HTR-8/SVneo (cell line): ENCODE results near the gene SLC35B2.

ENCODE experiments used
- DNase-seq: peaks from one replicate; pipeline ENCODE4 v3.0.0; 2011; ENCODE audit warnings: low spot score, mixed read lengths; ENCODE audit not compliant: insufficient read length
- FAIRE-seq: peaks from 2 replicates; lab custom pipeline; 2011; peaks lifted over from hg19 to GRCh38; lab: Jason Lieb, UNC

The SLC35B2 gene

DNA sequence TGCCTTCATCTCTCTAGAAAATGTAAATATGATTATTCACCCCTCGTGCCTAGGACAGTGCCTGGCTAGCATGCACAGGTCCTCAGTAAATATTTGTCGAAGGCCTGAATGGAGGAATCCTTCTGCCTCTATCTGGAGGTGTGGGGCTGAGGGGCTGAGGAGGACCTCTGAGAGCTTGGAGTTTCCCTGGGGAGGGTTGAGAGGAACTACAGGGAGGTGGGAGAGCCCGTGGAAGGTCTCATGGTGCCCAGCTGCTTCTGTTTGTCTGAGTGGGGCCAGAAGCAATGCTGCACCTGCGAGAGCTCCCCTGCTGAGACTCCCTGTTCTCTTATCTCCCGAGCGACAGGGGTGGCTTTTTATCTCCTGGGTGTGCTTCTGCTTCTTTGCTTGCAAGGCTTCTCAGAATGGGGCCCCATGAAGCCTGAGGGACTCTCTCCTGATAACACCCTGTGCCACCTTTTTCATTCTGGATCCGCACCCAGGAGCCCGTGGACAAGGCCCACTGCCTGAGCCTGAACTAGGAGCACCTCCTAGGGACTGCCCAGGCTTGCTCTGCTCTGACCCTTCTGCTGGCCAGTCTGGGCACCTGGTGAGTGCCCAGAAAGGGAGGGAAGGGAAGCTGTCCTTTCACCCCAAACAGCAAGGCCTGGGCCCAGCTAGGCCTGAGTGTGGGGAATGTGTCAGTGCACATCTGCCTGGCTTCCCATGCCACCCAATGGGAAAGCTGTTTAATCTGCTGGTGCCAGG, 31.6 kb downstream of the SLC35B2 start:
- DNase-seq (no peak), FAIRE-seq (no peak)

DNA sequence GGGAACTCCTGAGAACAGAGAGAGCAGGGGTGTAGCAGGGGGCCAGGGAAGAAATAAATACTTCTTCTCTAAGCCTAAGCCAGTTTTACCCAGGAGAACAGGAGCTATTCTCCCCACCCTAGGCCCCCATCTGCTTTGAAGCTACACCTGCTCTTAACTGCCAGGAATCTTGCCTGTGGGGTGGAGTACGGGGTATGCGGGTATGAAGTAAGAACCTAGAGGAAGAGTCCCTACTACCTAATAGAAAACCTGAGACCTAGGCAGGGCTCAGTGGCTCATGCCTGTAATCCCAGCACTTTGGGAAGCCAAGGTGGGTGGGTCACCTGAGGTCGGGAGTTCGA, 32.4 kb downstream of the SLC35B2 start:
- DNase-seq: no peak
- no peak for FAIRE-seq

DNA sequence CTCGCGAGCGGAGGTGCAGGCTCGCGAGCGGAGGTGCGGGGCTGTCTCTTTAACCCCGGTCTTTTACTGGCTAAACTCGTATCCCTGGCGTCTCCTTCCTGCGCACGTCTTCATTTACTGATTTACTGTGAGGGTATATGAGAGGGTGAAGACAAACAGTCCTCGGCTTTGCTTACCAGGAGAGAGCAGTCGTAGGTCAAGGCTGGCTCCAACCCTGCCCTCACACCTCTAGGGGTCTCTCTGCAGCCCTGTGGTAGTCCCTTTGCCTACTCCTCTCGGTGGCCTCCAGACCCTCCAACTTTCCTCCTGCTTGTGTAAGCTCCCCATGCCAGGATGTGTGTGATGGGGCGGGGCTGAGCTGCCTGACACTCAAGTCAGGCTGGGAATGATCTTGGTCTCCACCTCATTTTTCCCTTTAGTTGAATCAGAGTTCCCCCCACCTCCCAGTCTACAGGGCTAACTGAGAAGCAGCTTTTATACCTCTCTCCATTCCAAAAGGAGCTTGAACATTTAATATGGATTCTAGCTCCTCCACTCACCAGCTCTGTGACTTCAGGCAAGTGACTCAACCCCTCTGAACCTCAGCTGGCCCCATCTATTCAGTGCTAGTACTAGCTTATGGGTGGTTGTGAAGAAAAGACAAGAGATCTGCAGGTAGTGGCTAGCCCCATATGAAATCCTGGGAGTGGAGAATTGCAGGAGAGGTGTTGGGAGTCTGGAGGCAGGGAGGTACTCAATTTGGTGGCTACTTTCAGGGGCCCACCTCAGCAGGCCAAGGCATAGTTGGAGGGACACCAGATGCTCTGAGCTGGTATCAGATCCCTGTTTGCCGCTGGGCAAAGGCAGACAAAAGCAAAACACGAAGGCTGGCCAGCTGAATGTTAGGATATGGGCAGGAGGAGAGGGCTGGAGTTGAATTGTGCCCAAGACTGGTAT, 33.0 kb downstream of the SLC35B2 start:
- DNase-seq: peak; percentile 45

DNA sequence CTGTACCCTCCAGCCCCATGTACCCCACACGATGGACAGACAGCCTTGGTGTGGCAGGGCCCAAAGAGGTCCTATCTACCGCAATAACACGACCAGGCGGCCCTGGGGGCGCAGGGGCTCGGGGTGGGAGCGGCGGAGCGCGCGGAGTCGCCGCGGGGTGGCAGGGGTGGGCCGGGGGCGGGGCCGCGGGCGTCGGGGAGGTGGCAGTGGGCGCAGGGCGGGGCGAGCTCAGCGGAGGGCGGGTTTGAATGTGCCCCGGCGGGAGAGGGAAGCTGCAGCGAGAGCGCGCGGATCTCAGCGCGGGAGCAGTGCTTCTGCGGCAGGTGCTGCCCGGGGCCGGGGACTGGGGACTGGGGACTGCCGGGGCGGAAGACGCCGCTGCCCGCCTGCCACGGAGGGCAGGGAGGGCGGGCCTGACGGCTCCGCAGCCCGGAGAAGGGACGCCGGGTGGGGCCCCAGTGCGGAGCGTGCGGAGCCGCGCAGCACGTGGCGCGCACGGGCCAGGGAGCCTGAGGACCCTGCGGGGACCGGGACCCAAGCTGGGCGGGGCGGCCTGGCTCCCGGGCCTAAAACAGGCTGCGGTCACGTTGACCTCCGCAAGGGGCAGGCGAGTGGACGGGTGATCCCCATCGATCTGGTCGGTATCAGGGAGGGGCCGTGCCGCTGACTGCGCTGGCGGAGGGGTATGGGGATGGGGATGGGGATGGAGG, 33.9 kb downstream of the SLC35B2 start, which contains the start of gene SLC29A1:
SLC29A1 (plus strand) TSS at position 277 of the 710 bp plus-strand sequence. CDS start 3,719 bp downstream, outside the sequence.
- FAIRE-seq: no peak
- DNase-seq: peak; percentile 87

More for the DNA sequence above, 33.0 kb downstream of the SLC35B2 start:
- FAIRE-seq: no peak

DNA sequence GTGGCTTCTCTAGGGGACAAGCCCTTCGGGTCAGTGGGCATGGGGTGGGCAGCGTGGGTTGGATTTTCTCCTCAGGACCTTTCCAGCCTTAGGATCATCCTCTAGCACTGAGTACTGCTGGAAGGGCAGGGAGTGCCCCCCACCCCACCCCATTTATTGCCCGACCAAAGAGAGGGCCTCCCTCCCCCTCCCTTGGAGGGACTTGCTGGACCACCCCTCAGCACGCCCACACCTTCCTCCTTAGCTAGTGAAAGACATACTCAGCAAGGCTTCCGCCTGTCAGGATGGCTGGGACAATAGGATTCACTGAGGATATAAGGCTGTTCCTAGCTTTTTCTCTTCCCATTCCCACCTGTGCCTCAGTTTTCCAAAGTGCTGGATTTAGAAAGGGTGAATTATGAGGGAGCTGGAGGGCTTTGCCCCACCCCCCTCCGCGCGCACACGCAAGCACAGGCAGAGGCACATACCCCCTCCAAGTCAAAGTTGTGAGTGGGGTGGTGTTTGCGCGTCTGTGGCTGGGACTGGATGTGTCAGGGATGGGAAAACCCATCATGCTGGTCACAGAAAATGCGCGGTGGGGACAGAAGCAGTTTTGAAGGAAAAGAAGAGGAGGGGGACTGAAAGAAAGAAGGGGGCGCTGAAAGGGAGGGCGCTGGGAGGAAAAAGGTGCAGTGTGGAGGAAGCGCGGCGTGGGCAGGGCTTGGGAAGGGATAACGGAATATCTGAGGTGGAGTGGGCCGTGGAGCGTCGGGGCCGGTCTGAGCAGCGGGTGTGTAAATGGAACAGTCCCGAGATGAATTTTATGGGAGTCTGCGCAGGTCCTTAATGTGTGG, 34.6 kb downstream of the SLC35B2 start:
- FAIRE-seq: no peak

DNA sequence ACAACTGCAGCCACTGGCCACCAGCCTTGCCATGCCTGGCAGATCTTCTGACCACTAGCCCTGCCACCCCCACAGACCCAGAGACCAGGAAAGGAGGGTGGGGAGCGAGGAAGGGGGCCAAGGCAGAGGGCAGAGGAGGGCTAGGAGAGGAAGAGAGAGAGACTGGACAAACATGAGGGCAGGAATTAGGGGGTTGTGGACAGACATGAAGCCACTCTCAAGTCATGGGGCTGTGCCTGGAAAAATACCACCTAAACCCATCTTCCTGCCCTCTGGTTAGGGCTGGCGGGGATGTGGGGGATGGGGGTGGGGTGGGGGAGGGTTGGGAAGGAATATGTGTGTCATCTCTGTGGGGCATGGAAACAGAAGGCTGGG, 35.4 kb downstream of the SLC35B2 start:
- FAIRE-seq (no peak), DNase-seq (no peak)

More for the DNA sequence above, 34.6 kb downstream of the SLC35B2 start:
- DNase-seq: no peak

DNA sequence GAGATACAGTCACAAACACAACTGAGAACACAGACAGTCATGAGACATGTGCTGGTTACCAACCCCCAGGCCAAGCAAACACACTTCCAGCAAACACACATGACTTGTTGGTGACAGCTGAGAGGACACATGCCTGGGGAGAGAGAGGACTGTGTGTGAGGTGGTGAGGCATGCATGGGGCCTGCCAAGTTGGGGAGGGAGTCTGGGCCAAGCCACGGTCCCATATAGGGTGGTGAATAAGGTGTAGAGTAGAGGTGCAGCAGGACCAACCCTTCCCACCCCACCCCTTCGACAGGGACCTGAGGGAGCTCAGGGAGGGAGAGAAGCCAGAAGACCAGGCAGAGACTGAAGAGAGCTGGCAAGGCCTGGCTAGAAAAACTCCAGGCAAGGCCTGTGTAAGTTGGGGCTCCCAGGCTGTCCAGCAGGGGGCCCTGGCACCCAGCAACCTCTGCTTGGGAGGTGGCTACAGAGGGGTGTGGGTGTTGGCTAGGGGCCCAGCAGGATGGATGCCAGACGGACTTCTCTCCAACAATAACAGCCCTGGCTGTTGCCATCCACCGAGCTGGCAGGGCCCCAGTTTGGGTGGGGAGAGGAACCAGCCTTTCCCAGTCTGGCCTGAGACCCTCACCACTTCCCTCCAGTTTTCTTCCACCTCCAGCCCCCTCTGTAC, 35.9 kb downstream of the SLC35B2 start:
- FAIRE-seq (no peak), DNase-seq (peak; percentile 87)

DNA sequence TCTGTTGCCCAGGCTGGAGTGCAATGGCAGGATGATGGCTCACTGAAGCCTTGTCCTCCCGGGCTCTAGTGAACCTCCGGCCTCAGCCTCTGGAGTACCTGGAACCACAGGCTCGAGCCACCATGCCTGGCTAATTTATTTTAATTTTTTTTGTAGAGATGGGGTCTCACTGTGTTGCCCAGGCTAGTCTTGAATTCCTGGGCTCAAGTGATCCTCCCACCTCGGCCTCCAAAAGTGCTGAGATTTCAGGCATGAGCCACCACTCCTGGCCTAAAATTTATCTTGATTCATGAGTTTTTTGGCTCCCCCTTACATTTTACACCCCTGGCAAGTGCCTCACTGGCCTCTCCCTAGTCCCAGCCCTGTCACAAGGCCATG, 36.4 kb downstream of the SLC35B2 start:
- no peak for FAIRE-seq
- no peak for DNase-seq

DNA sequence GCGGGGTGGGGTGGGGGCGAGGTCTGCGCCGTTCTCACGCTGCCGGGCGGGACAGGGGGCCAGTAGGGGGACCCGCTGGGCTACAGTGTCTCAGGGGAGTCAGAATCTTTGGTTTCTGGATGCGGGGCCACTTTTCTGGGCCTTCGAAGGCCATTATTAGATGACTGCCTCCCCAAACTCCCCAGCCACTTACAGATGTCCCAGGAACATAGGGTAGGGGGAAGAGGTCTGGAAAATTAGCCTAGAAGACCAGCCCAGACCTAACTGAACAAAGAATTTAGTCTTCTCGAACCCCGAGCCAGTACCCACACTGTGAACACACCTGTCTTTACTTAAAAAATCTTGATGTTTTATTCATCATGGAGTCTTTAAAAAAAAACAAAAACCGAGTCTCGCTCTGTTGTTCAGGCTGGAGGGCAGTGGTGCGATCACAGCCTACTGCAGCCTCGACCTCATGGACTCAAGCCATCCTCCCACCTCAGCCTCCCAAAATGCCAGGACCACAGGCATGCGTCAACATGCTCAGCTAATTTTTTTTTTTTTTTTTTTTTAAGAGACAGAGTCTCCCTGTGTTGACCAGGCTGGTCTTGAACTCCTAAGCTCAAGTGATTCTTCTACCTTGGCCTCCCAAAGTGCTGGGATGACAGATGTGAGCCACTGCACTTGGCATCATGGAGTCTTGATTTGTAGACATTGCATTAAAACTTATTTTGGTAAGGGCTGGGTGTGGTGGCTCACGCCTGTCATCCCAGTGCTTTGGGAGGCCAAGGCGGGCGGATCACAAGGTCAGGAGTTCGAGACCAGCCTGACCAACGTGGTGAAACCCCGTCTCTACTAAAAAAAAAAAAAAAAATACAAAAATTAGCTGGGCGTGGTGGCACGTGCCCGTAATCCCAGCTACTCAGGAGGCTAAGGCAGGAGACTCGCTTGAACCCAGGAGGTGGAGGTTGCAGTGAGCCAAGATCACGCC, 37.2 kb downstream of the SLC35B2 start:
- FAIRE-seq (no peak), DNase-seq (no peak)

DNA sequence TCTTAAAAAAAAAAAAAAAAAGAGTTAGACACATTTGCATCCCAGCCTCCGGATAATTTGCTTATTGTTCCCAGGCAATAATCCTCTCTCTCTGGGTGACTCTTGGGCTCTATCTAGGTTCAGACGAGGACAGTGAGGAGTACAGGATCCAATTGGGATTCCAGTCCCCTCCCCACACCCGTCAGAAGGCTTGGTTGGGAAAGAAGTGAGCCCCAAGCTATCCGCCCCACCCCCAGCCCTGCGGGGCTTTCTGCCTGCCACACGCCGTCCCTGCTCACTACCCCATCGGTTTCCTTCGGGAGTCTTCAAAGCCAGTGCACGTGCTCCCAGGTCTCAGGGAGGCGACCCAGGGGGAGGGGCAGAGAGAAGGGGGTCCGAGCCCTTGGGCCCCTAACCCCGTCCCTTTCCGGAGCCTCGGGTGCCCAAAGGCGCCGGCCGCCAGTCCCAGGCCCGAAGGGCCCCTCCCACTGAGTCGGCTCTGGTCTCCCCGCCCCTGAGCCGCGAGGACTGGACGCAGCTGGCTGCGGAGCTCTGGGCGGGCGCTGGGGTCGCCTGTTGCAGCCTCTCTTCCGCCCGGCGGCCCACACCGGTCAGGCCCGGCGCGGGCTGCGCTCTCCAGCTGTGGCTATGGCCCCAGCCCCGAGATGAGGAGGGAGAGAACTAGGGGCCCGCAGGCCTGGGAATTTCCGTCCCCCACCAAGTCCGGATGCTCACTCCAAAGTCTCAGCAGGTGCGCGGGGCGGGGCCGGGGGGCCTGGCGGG, 38.1 kb downstream of the SLC35B2 start:
- DNase-seq (peak; percentile 51), FAIRE-seq (no peak)

DNA sequence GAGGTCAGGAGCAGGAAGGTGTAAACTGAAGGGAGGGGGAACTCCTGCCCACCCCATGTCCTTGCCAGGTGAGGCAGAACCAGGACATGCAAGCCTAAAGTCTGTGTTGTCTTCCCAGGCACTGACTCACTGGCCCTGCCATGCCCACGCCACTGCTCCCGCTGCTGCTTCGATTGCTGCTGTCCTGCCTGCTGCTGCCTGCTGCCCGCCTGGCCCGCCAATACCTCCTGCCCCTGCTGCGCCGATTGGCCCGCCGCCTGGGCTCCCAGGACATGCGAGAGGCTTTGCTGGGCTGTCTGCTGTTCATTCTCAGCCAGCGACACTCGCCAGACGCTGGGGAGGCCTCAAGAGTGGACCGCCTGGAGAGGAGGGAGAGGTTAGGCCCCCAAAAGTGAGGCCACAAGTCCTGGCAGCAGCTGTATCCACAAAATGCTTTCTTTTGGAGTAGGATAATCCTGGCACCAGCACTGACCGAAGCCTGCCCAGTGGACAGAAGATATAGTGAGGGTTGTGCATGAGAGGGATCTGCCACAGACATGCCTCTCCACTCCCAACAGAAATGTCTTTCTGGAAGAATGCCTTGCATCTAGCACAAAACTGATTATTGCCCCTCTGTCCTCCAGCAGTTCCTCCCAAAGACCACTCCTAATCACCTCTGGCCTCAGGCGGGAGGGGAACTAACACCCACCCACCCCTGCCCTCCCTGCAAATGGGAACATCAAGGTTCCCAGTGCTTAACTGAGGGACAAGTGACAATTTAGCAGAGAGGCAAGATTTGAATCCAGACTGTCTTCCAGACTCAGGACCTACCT, 39.8 kb downstream of the SLC35B2 start:
- no peak for FAIRE-seq

DNA sequence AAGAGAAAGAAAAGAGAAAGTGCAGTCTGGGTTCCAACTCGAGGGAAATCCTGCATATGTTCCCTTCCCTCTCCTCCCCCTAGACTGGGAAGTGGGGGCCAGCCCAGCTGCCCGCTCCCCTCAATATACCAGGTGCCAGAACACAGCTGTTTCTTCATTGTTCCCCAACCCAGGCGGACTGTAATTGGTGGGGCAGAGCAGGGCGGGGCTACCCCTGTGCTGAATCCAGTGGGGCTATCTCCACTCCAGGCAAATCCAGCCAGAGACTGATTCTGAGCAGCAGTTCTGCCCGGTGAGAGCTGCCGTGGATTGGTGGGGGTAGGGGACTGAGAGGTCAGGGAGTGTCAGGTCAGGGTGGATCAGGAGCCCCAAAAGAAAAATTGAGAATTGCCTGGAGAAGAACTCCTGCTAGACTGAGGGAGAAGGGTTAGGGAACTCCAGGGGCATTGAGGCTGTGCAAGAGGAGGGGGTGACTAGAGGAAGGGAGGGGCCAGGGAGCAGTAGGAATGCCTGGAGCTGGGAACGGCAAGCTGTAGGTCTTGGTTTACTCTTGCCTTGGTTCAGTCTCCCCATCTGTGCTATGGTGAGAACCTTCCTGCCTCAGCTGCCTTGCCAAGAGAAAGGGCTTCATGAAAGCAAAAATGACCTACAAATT, 40.5 kb downstream of the SLC35B2 start, which contains the start of gene MYMX:
MYMX (plus strand) TSS at position 250 of the 655 bp plus-strand sequence. CDS start 546 bp downstream, outside the sequence.
- DNase-seq (no peak), FAIRE-seq (no peak)

More for the DNA sequence above, 39.8 kb downstream of the SLC35B2 start:
- DNase-seq: no peak

DNA sequence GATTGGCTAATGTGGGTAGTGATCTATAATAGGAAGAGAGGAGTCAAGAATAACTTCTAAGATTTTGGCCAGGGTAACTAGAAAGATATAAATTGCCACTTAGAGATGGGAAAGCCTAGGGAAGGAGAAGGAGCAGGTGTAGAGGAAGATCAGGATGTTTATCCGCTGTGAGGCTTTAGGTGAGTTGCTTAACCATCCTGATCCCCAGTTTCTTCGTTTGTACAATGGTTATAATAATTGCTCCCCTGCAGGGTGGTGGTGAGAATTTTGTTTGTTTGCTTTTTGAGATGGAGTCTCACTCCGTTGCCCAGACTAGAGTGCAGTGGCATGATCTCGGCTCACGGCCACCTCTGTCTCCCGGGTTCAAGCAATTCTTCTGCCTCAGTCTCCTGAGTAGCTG, 43.0 kb downstream of the SLC35B2 start:
- DNase-seq (no peak), FAIRE-seq (no peak)

DNA sequence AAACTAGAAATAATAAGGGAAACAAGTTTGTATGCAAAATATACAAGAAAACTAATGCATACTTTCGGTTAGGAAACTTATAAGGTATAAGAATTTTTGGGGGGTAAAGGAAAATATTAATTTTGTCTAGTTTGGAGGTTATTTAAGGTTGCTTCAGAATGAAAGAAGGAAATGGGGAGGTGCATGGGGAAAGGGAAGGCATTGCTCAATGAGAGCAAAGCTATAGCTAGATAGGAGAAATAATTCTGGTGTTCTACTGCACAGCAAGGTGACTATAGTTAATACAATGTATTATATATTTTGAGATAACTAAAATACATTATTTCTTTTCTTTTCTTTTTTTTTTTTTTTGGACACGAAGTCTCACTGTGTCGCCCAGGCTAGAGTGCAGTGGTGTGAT, 46.0 kb downstream of the SLC35B2 start:
- no peak for FAIRE-seq
- no peak for DNase-seq

DNA sequence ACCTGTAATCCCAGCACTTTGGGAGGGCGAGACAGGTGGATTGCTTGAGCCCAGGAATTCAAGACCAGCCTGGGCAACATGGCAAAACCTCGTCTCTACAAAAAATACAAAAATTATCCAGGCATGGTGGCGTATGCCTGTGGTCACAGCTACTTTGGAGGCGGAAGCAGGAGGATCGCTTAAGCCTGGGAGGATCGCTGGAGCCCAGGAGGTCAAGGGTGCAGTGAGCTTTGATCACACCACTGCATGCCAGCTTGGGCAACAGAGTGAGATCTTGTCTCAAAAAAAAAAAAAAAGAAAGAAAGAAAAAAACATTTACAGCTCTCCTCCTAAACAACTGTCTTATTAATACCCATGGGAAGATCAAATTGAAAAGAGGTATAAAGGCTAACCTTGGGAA, 49.4 kb downstream of the SLC35B2 start:
- FAIRE-seq (no peak), DNase-seq (no peak)
